Brain microvascular endothelial cell (primary cell): ENCODE results near the gene SEMA5A.

Experiments used
- DNase-seq: peaks from one replicate; pipeline ENCODE4 v3.0.0-alpha.2; 2020
- H3K27ac ChIP-seq: fragments of 250-450 bp; sonication (Bioruptor Pico); 2 replicates; pipeline ENCODE4 v1.5.1; 2020; ENCODE audit warnings: mild to moderate bottlenecking, moderate library complexity
- H3K27me3 ChIP-seq: fragments of 250-450 bp; sonication (Bioruptor Pico); replicated peaks from 2 replicates; pipeline ENCODE4 v1.5.1; 2020; ENCODE audit warnings: mild to moderate bottlenecking
- H3K36me3 ChIP-seq: fragments of 250-450 bp; sonication (Bioruptor Pico); replicated peaks from 2 replicates; pipeline ENCODE4 v1.5.1; 2020; ENCODE audit warnings: mild to moderate bottlenecking
- H3K4me3 ChIP-seq: 2 replicates; pipeline ENCODE4 v1.5.1; 2011; ENCODE audit warnings: low read depth, mild to moderate bottlenecking, control low read depth, low read length, moderate library complexity
- in situ Hi-C: cut with HindIII; loops from 2 replicates; pipeline ENCODE4 v1.10.0; 2017; ENCODE audit warnings: low sequenced_read_pairs, low pct_ligation_motif_present
- TF ChIP-seq, protein P1 (sequence below): IDR thresholded peaks from 2 replicates; pipeline ENCODE4 v1.5.1; 2011; ENCODE audit warnings: low read depth, mild to moderate bottlenecking, moderate library complexity, low read length, control low read depth, inconsistent platforms; ENCODE audit errors: missing control alignments

SEMA5A gene

DNA sequence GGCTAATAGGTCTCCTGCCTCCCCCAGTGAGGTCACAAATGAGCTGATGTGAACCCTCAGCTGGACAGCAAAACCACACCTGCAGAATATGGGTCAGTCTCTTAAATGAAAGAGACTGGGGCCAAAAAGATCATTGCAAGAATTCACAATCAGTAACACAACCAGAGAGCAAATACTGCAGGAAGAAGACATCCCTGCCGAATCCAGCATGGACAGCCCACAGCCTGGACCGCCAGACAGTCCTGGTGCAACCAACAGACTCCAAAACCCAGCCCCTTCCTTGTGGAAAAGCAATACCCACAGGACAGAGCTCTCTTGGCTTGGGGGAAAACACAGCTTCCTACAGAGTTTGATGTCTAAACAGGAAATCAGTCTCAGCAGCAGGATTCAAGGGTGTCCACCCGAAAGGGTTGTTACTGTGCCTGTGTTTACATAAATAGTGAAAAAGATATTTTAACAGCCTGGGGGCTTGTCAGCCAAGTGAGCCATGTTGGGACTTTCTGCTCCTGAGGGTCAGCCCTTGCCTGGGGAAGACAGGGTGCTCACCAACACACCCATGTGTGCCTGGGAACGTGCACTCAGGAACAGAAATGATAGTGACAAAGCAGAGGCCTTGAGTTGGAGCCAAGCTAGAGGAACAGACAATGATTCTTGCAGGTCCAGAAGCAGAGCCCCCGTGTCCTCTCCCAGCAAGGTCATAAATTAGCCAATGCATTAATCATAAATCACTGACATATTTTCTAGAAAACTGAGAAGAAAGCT is 106.2 kb downstream of the SEMA5A start:
- in situ Hi-C loops = no loop called here
- Histone ChIP-seq H3K4me3 (no peak overlapping the region), H3K27ac (peak overlapping the region; percentile 18), H3K27me3 (no peaks in the 10 kb centered on the region), H3K36me3 (no peaks in the 10 kb centered on the region)
- DNase-seq = no peak
- TF ChIP-seq, protein P1, sequence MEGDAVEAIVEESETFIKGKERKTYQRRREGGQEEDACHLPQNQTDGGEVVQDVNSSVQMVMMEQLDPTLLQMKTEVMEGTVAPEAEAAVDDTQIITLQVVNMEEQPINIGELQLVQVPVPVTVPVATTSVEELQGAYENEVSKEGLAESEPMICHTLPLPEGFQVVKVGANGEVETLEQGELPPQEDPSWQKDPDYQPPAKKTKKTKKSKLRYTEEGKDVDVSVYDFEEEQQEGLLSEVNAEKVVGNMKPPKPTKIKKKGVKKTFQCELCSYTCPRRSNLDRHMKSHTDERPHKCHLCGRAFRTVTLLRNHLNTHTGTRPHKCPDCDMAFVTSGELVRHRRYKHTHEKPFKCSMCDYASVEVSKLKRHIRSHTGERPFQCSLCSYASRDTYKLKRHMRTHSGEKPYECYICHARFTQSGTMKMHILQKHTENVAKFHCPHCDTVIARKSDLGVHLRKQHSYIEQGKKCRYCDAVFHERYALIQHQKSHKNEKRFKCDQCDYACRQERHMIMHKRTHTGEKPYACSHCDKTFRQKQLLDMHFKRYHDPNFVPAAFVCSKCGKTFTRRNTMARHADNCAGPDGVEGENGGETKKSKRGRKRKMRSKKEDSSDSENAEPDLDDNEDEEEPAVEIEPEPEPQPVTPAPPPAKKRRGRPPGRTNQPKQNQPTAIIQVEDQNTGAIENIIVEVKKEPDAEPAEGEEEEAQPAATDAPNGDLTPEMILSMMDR = no peak

DNA sequence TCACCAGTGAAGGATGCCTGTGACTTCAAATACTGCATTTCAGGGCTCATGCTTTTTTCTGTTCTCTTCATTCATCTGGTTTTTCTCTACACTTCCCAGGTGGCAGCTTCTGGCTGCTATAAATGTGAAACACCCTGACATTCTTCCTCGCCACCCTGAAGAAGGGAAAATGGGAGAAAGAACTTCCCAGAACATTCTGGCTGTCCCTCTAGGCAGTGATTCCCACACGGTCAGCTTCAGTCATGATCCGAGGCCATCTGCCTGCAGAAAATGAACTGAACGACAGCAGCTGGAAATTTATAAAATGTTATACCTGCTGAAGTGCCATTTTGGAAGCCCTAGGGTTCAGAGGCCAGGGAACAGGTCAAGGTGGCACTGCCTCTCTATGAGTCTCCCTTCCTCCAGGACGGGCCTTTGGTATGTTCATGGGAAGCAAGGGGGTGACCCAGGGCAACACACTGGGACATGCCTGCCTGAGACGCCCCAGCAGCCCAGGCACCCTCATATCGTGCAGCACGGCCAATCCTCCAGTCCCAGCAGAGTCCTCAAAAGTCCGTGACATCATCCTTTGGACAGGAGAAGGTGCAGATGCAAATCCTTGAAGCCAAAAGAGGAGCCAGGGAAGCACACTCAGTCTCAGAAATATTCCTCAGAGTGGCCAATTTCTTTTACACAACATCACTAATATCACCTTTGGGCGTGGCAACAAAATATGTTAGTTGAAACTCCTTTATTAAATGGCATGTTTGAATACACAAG is 107.1 kb downstream of the SEMA5A start:
- H3K27me3 ChIP-seq = no peaks in the 10 kb centered on the region
- TF ChIP-seq, protein P1 = no peak
- DNase-seq = no peak
- in situ Hi-C loops = no loop called here
- no peaks in the 10 kb centered on the region for H3K36me3 ChIP-seq
- H3K4me3 ChIP-seq = no peak overlapping the region
- peak overlapping the region; percentile 57 for H3K27ac ChIP-seq

DNA sequence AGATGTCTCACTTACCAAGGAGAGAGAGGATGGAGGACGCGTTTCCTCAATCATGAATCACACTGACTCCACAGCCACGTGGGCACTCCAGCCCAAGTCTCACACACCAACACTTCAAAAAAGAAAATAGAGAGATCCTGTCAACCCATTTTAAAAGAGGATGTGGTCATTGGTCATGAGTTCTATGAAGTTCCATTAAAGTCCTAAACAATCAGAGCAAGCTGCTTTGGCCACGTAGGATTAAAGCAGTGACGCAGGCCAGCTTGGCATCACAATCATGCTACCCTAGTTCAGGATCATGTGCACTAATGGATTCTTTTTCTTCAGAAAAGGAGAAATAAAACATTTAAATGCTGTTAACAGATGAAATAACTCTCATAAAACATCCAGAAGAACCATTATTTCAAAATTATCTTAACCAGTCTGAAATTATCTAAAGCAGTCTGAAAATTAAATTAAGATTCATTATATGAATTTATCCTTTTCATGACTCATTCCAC is 108.1 kb downstream of the SEMA5A start:
- Histone ChIP-seq H3K27ac (peak overlapping the region; percentile 57), H3K27me3 (no peaks in the 10 kb centered on the region), H3K4me3 (no peak overlapping the region), H3K36me3 (no peaks in the 10 kb centered on the region)
- DNase-seq = peak; percentile 89
- in situ Hi-C loops = no loop called here
- TF ChIP-seq, protein P1 = no peak

DNA sequence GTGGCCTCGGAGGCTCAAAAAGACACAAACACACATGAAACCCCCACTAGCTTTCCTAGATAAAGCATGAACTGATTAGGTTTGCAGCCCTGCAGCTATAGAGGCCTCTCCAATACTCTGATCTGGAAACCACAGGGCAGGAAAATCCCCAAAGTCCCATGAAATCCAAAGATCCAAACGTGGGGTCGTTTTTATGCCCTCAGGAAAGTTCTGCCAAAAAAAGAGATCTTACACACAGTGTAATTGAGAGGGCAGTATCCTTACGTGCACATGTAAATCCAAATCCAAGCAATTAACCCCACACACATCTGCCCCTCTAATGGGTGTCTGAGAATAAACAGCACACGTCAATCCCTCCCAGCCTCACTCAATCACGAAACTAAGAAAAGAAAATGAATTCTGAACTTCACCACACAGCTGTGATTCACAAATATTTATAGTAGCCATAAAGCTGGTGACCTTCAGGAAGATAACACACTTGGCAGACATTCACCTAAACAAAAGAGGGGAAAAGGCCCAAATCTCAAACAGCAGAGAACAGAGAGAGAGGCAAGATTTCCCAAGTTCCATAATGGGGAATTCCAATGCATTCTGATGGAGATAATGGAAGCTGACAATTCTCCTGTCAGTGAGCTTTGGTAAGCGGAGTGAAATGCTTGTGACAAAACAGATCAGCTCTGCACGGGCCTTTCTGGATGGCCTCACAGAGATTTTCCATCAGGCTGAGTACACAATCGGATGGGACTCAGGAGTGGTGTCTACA is 114.2 kb downstream of the SEMA5A start:
- Histone ChIP-seq H3K4me3 (no peak overlapping the region), H3K27me3 (no peaks in the 10 kb centered on the region), H3K36me3 (no peaks in the 10 kb centered on the region), H3K27ac (peak overlapping the region; percentile 41)
- peak; percentile 15 for DNase-seq
- TF ChIP-seq, protein P1 = no peak
- in situ Hi-C loops = no loop called here

DNA sequence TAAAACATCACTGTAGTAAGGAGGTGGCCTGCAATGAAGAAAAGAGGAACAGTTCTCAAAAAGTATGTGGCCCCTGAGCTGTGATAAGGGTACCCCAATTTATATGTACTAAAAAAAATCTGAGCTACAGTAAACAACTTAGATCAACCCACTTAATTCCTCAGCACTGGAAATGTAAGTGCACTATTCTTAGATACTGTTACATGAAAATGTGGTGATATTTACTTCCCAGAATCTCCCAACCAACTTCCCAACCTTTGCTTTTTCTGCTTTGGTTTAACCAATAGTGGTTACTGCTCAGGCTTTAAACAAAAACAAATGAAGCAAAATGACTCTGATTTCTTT is 114.8 kb downstream of the SEMA5A start:
- no peaks in the 10 kb centered on the region for H3K27me3 ChIP-seq
- peak overlapping the region; percentile 41 for H3K27ac ChIP-seq
- no peaks in the 10 kb centered on the region for H3K36me3 ChIP-seq
- in situ Hi-C loops = no loop called here
- H3K4me3 ChIP-seq = no peak overlapping the region
- TF ChIP-seq, protein P1 = no peak
- no peak for DNase-seq
